ENCODE data around the gene MMD. TPM values are rescaled to one million over a fixed set of nuclear protein-coding genes. Genes with fewer than 3 reads are reported as not detected.

MMD gene
- total and polyA plus RNA-seq, 9 of the 15 experiments (the other 6 are each of a cell fraction or from before 2014, with no cell fraction given): 3.1 to 18.9 (median 10.7) TPM

DNA sequence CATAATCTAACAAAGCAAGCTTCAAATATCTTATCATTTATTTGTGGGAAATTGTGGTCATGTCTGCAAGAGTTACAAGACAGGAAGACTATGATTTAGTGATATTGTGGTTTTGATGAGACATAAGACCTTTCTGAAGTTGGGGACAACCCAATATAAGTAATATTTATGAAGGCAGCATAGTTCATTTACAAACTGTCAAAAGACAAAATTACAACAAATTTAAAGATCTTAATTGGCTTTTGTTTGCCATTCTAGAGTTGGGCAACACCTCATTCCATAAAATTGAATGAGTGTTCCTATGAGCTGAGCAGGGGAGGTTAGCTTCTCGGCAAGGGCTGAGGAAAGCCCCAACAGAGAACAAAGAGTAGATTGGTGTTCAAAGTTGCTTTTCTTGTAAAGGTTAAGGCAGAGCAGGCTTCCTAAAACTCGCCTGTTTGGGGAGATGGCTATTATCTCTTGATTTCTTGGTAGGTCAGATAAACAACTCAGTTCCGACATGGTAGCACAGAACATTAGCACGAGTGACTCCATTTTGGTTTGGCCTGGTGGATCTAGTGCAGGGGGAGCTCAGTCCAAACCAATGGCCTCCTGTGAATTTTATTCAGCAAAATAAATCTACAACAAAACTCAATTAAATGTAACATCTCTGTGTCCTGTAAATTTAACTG, 10.9 kb upstream of the MMD start:
- no peak overlapping the region for H3K4me3 ChIP-seq
- ChIA-PET POLR2A (interaction anchor here (1.7 kb wide), 1 partner anchor 10 kb away, joined by 4 read pairs; no protein-coding TSS in a partner anchor), CTCF (ENCODE audit: low intra/inter-chr PET ratio) (no interaction called here)
- H3K9me3 ChIP-seq (replicated peaks; ENCODE audit: control insufficient read depth, insufficient read depth, low read depth, low read length): no peaks in the 10 kb centered on the region
- no peaks in the 10 kb centered on the region for H3K36me3 ChIP-seq (ENCODE audit: control insufficient read depth, insufficient read depth, low read length)
- 0 out of 5 replicates have a peak, but pooled peaks cover 0 to 2% of the 10 kb centered on the region in 2 experiments for H3K27me3 ChIP-seq (ENCODE audit: control insufficient read depth in 2 of 2, insufficient read depth in 2 of 2, low read length in 2 of 2)
- no peak overlapping the region for H3K27ac ChIP-seq (ENCODE audit: extremely low read depth, low read depth, low read length)
- in situ Hi-C loops (cut with MboI): no loop called here
- no peaks in the 10 kb centered on the region for H4K20me1 ChIP-seq (replicated peaks; ENCODE audit: control insufficient read depth, insufficient read depth, low read length)
- ATAC-seq: no peak
- no peaks in the 10 kb centered on the region for H3K79me2 ChIP-seq (ENCODE audit: control insufficient read depth, insufficient read depth, low read length)
- FAIRE-seq: no peak
- no peak for DNase-seq (ENCODE audit: extremely low read depth in 1 of 4, low spot score in 3 of 4)
- no peak overlapping the region for H3K4me2 ChIP-seq (ENCODE audit: insufficient read depth, low read length)
- no peak overlapping the region for H2AFZ ChIP-seq (ENCODE audit: low read depth, low read length)
- H3K9ac ChIP-seq (ENCODE audit: insufficient read depth in 1 of 2, low read depth in 2 of 2, low read length in 2 of 2): no peak overlapping the region
- no peaks in the 10 kb centered on the region for H3K9me1 ChIP-seq (ENCODE audit: control insufficient read depth, insufficient read depth, low read length)
- no TSS peak for BruUV-seq (replicated peaks)
- H3K4me1 ChIP-seq (replicated peaks in 1 of 2; ENCODE audit: control insufficient read depth in 2 of 2, insufficient read depth in 2 of 2, low read length in 2 of 2): peaks cover 0 to 22% of the 10 kb centered on the region in 2 experiments; a peak in 3 of 5 replicates
- 41% methylated on average over 4 of the region's 4 CpGs for WGBS (ENCODE audit: insufficient coverage, low coverage, missing lambda C conversion rate)
- intact Hi-C loops (cut with micrococcal nuclease): no loop called here
- TF ChIP-seq SMAD3 (CRISPR knock-in tag; conservative IDR thresholded peaks at IDR 0.05): peak; percentile 93
- TF ChIP-seq, protein P1, sequence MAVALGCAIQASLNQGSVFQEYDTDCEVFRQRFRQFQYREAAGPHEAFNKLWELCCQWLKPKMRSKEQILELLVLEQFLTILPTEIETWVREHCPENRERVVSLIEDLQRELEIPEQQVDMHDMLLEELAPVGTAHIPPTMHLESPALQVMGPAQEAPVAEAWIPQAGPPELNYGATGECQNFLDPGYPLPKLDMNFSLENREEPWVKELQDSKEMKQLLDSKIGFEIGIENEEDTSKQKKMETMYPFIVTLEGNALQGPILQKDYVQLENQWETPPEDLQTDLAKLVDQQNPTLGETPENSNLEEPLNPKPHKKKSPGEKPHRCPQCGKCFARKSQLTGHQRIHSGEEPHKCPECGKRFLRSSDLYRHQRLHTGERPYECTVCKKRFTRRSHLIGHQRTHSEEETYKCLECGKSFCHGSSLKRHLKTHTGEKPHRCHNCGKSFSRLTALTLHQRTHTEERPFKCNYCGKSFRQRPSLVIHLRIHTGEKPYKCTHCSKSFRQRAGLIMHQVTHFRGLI (CRISPR knock-in tag; IDR thresholded peaks at IDR 0.05): peak; percentile 83
- TF ChIP-seq GTF2A2 (tag; IDR thresholded peaks at IDR 0.05): peak; percentile 89
- TF ChIP-seq, protein P2, sequence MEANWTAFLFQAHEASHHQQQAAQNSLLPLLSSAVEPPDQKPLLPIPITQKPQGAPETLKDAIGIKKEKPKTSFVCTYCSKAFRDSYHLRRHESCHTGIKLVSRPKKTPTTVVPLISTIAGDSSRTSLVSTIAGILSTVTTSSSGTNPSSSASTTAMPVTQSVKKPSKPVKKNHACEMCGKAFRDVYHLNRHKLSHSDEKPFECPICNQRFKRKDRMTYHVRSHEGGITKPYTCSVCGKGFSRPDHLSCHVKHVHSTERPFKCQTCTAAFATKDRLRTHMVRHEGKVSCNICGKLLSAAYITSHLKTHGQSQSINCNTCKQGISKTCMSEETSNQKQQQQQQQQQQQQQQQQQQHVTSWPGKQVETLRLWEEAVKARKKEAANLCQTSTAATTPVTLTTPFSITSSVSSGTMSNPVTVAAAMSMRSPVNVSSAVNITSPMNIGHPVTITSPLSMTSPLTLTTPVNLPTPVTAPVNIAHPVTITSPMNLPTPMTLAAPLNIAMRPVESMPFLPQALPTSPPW (CRISPR knock-in tag; IDR thresholded peaks at IDR 0.05): no peak
- TF ChIP-seq SMAD4 (CRISPR knock-in tag; conservative IDR thresholded peaks at IDR 0.05): peak; percentile 84
- TF ChIP-seq, protein P3, sequence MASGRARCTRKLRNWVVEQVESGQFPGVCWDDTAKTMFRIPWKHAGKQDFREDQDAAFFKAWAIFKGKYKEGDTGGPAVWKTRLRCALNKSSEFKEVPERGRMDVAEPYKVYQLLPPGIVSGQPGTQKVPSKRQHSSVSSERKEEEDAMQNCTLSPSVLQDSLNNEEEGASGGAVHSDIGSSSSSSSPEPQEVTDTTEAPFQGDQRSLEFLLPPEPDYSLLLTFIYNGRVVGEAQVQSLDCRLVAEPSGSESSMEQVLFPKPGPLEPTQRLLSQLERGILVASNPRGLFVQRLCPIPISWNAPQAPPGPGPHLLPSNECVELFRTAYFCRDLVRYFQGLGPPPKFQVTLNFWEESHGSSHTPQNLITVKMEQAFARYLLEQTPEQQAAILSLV (tag; IDR thresholded peaks at IDR 0.05): peak; percentile 64; the same call in 1 of the 2 replicates
- TF ChIP-seq PTRF (tag; IDR thresholded peaks at IDR 0.05): peak; percentile 88
- no peak for TF ChIP-seq RAD51 (IDR thresholded peaks at IDR 0.05; ENCODE audit: borderline replicate concordance, low read depth)
- TF ChIP-seq, protein P4, sequence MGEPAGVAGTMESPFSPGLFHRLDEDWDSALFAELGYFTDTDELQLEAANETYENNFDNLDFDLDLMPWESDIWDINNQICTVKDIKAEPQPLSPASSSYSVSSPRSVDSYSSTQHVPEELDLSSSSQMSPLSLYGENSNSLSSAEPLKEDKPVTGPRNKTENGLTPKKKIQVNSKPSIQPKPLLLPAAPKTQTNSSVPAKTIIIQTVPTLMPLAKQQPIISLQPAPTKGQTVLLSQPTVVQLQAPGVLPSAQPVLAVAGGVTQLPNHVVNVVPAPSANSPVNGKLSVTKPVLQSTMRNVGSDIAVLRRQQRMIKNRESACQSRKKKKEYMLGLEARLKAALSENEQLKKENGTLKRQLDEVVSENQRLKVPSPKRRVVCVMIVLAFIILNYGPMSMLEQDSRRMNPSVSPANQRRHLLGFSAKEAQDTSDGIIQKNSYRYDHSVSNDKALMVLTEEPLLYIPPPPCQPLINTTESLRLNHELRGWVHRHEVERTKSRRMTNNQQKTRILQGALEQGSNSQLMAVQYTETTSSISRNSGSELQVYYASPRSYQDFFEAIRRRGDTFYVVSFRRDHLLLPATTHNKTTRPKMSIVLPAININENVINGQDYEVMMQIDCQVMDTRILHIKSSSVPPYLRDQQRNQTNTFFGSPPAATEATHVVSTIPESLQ (CRISPR knock-in tag; IDR thresholded peaks at IDR 0.05): no peak
- 0 out of 2 replicates have a peak, but pooled peaks have one; percentile 48 for TF ChIP-seq PYGO2 (tag; IDR thresholded peaks at IDR 0.05)
- peak; percentile 74; the same call in 1 of the 2 replicates for TF ChIP-seq ZNF668 (CRISPR knock-in tag; IDR thresholded peaks at IDR 0.05)

Measured in K562 (cell line).